ENCODE results near the gene TSPAN12.

The TSPAN12 gene

DNA sequence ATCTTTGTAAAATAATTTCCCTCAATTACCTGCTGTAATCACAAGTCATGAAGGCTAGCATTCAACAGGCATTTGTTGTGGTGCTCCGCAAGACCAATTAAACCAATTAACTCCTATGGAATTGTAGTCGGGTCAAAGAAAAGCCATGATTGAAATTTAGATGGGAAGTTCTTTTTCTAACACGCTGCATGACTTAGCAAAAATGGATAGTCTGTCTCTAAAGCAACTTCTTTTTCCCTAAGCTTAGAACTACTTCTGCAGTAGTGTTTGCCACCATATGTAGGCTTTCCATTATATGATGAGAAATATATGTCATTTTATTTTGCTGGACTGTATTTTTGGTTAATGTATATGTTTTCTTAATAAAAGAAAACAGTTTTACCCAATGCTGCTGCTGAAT lies 119.1 kb downstream of the TSPAN12 start:
- peak in 1 of 2 experiments; percentile 14 for DNase-seq

Measured in NCI-H1930 (cell line).